GM20000 (cell line): ENCODE data around the gene TLL1.

Experiments
- DNase-seq: peaks from one replicate; pipeline ENCODE4 v3.0.0; 2012; ENCODE audit warnings: low spot score
- CTCF ChIP-seq: IDR thresholded peaks from 2 replicates; pipeline ENCODE4 v1.5.1; 2012; ENCODE audit warnings: mild to moderate bottlenecking, control low read depth; ENCODE audit errors: extremely low read depth, missing control alignments

The TLL1 gene

GRCh38 chr4:165991325-165992180 lies 118.5 kb downstream of the TLL1 start:
- no peak for DNase-seq
- no peak for TF ChIP-seq CTCF

DNA sequence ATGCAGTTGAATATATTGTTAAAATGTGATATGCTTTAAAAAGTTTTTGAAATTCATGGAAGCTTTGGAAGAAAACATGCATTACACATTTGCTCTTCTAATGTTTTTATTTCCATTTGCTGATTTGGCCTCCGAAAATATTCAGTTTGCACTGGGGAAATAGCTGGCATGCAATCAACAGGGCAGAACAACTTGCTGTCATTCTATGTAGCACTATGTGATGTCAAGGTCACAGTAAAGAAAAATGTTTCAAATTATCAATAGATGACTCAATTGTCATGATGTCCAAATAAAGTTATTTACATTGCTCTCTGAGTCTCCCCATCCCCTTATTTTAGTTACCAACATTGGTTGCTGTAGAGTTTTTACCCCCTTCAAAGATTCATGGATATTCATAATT lies 119.2 kb downstream of the TLL1 start:
- TF ChIP-seq CTCF = no peak
- no peak for DNase-seq

DNA sequence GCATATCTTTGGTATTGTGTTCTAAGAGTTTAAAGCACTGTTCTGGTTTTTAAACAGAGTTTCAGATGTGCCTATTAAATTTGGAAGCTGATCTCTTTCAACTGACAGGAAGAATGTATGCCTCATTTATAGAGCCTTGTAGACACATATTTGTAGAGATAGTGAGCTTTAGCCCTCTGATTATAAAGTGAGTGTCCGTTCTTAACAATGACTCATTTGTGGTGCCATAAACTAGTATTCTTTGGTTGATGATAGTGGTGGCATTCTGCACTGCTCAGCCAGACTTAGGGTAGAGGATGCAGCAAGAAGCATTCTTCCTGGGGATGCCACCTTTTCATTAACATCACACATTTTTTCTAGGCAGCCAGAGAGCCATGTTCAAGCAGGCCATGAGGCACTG lies 121.7 kb downstream of the TLL1 start:
- TF ChIP-seq CTCF = no peak
- DNase-seq = no peak

GRCh38 chr4:166003811-166004210 lies 130.8 kb downstream of the TLL1 start:
- TF ChIP-seq CTCF = no peak
- DNase-seq = no peak

GRCh38 chr4:166006217-166006616 lies 133.2 kb downstream of the TLL1 start:
- no peak for TF ChIP-seq CTCF
- DNase-seq = no peak

GRCh38 chr4:166008510-166008909 lies 135.5 kb downstream of the TLL1 start:
- DNase-seq = no peak

More at GRCh38 chr4:166008510-166008909, 135.5 kb downstream of the TLL1 start:
- no peak for TF ChIP-seq CTCF
